WTC11 (cell line): ENCODE results near the gene PNMA6E.

Experiments used
- MXD4 ChIP-seq: fragments of 250-450 bp; sonication (Bioruptor Pico); IDR thresholded peaks from 2 replicates; pipeline ENCODE4 v1.8.0; 2021; ENCODE audit warnings: mild to moderate bottlenecking, moderate library complexity, borderline replicate concordance
- SP1 ChIP-seq: sonication (generic); formaldehyde crosslinking; conservative IDR thresholded peaks from 2 replicates; pipeline ENCODE4 v1.8.1; 2022; ENCODE audit warnings: missing genetic modification reagents
- ZBTB21 ChIP-seq: sonication (generic); formaldehyde crosslinking; IDR thresholded peaks from 2 replicates; pipeline ENCODE4 v1.8.1; 2023; ENCODE audit warnings: mild to moderate bottlenecking, missing genetic modification reagents, borderline replicate concordance
- TF ChIP-seq, protein P1 (sequence below): fragments of 250-450 bp; sonication (Bioruptor Pico); IDR thresholded peaks from 2 replicates; pipeline ENCODE4 v1.9.0; 2021; ENCODE audit warnings: mild to moderate bottlenecking
- TF ChIP-seq, protein P2 (sequence below): fragments of 200-600 bp; IDR thresholded peaks from 2 replicates; pipeline ENCODE4 v1.8.0; 2022; ENCODE audit warnings: antibody characterized with exemption
- TF ChIP-seq, protein P3 (sequence below): sonication (generic); formaldehyde crosslinking; IDR thresholded peaks from 2 replicates; pipeline ENCODE4 v1.8.1; 2023; ENCODE audit warnings: mild to moderate bottlenecking, missing genetic modification reagents, borderline replicate concordance
- TF ChIP-seq, protein P4 (sequence below): sonication (generic); formaldehyde crosslinking; IDR thresholded peaks from 2 replicates; pipeline ENCODE4 v1.8.0; 2022; ENCODE audit warnings: mild to moderate bottlenecking, missing genetic modification reagents

DNA sequence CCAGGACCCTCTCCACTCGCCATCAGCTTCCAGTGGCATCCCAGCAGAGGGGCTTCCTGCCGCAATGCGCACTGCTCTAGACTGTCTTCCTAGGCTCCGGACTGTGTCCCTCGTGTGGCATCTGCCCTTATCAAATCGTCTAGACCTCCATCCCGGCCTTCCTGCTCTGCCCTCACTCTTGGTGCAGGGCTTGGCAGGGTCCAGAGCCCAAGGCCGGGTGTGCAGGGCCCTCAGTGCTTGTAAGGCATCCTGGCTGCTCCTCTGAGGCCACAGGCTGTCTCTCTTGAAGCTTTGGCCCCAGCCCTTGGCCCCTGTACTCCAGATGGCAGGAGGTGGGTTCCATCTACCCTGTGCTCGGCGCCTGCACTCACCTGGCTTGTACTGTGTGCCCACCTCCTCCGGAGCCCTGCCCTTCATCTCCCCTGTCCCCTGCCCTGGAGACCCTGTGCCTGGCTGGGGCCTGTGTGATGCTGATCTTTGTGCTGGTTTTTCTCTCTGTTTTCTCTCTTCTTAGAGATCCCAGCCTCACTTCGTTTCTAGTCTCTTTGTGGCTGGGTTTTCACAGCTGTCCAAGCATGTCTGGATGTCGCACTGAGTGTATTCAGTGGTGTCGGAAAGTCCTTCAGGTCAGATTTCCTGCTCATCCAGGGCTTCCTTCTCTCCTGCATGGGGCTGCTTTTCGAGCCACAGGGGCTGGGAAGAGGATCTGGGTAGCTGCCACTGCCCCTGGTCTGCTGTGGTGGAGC is 48.4 kb upstream of the PNMA6E start:
- TF ChIP-seq, protein P1, sequence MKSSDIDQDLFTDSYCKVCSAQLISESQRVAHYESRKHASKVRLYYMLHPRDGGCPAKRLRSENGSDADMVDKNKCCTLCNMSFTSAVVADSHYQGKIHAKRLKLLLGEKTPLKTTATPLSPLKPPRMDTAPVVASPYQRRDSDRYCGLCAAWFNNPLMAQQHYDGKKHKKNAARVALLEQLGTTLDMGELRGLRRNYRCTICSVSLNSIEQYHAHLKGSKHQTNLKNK, result no peak
- TF ChIP-seq SP1 (CRISPR knock-in tag), result no peak
- TF ChIP-seq, protein P2, sequence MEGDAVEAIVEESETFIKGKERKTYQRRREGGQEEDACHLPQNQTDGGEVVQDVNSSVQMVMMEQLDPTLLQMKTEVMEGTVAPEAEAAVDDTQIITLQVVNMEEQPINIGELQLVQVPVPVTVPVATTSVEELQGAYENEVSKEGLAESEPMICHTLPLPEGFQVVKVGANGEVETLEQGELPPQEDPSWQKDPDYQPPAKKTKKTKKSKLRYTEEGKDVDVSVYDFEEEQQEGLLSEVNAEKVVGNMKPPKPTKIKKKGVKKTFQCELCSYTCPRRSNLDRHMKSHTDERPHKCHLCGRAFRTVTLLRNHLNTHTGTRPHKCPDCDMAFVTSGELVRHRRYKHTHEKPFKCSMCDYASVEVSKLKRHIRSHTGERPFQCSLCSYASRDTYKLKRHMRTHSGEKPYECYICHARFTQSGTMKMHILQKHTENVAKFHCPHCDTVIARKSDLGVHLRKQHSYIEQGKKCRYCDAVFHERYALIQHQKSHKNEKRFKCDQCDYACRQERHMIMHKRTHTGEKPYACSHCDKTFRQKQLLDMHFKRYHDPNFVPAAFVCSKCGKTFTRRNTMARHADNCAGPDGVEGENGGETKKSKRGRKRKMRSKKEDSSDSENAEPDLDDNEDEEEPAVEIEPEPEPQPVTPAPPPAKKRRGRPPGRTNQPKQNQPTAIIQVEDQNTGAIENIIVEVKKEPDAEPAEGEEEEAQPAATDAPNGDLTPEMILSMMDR, result no peak
- TF ChIP-seq ZBTB21, result no peak
- TF ChIP-seq MXD4 (CRISPR knock-in tag), result no peak
- TF ChIP-seq, protein P3, sequence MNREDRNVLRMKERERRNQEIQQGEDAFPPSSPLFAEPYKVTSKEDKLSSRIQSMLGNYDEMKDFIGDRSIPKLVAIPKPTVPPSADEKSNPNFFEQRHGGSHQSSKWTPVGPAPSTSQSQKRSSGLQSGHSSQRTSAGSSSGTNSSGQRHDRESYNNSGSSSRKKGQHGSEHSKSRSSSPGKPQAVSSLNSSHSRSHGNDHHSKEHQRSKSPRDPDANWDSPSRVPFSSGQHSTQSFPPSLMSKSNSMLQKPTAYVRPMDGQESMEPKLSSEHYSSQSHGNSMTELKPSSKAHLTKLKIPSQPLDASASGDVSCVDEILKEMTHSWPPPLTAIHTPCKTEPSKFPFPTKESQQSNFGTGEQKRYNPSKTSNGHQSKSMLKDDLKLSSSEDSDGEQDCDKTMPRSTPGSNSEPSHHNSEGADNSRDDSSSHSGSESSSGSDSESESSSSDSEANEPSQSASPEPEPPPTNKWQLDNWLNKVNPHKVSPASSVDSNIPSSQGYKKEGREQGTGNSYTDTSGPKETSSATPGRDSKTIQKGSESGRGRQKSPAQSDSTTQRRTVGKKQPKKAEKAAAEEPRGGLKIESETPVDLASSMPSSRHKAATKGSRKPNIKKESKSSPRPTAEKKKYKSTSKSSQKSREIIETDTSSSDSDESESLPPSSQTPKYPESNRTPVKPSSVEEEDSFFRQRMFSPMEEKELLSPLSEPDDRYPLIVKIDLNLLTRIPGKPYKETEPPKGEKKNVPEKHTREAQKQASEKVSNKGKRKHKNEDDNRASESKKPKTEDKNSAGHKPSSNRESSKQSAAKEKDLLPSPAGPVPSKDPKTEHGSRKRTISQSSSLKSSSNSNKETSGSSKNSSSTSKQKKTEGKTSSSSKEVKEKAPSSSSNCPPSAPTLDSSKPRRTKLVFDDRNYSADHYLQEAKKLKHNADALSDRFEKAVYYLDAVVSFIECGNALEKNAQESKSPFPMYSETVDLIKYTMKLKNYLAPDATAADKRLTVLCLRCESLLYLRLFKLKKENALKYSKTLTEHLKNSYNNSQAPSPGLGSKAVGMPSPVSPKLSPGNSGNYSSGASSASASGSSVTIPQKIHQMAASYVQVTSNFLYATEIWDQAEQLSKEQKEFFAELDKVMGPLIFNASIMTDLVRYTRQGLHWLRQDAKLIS (CRISPR knock-in tag), result no peak
- TF ChIP-seq, protein P4, sequence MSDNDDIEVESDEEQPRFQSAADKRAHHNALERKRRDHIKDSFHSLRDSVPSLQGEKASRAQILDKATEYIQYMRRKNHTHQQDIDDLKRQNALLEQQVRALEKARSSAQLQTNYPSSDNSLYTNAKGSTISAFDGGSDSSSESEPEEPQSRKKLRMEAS (CRISPR knock-in tag), result no peak
